K562 (cell line): ENCODE results near the gene PHLDB1. TPM values are rescaled to one million over a fixed set of nuclear protein-coding genes. Genes with fewer than 3 reads are reported as not detected.

ENCODE experiments used
- ATAC-seq: fragments of 200-7000 bp; cut with Tn5 transposase; 3 replicates; pipeline ENCODE4 v1.9.1; 2020; ENCODE audit warnings: moderate library complexity
- BruUV-seq: library from RNA; stranded (reverse); fragments of 400-500 nt; replicated peaks from 2 replicates; lab custom pipeline; 2021; lab: Mats Ljungman, UMichigan
- CTCF ChIA-PET: fragments of 300-600 bp; formaldehyde crosslinking; extraction: SDS; loops from one replicate; lab custom pipeline; 2021; ENCODE audit warnings: low intra/inter-chr PET ratio; lab: Yijun Ruan, JAX
- POLR2A ChIA-PET: fragments of 300-600, 350-650 bp; sonication (Branson Sonifier 250); formaldehyde crosslinking; extraction: SDS; loops from one replicate; lab custom pipeline; 2021; ENCODE audit warnings: antibody characterized with exemption, inconsistent platforms; lab: Yijun Ruan, JAX
- DNase-seq, 4 experiments: peaks; one replicate each; pipeline versions ENCODE4 v3.0.0 to v3.0.0-alpha.2; 2011 to 2018; ENCODE audit warnings: low spot score in 3 of 4, mixed read lengths in 3 of 4; ENCODE audit errors: extremely low read depth in 1 of 4
- FAIRE-seq: peaks from 2 replicates; lab custom pipeline; 2011; peaks lifted over from hg19 to GRCh38; lab: Jason Lieb, UNC
- H2AFZ ChIP-seq: 2 replicates; pipeline ENCODE4 v1.6.0; 2011; ENCODE audit warnings: low read depth, low read length, control low read depth, inconsistent platforms
- H3K27ac ChIP-seq: fragments of 200-600 bp; 3 replicates; pipeline ENCODE4 v1.8.0; 2011; ENCODE audit warnings: low read depth, mild to moderate bottlenecking, control low read depth, inconsistent platforms, low read length, moderate library complexity, mixed read lengths; ENCODE audit errors: extremely low read depth
- H3K27me3 ChIP-seq, 2 experiments: fragments of 300-600 bp in 1 of 2; 2 replicates in 1 of 2; 3 replicates in 1 of 2; pipeline versions ENCODE4 v1.6.0 to v1.8.0; 2011; ENCODE audit warnings: inconsistent platforms in 2 of 2, low read length in 2 of 2, mild to moderate bottlenecking in 1 of 2, mixed read lengths in 1 of 2, moderate library complexity in 1 of 2; ENCODE audit not compliant: control insufficient read depth in 2 of 2, insufficient read depth in 2 of 2
- H3K36me3 ChIP-seq: fragments of 300-600 bp; 3 replicates; pipeline ENCODE4 v1.8.0; 2011; ENCODE audit warnings: mild to moderate bottlenecking, low read length, inconsistent platforms; ENCODE audit not compliant: control insufficient read depth, insufficient read depth
- H3K4me1 ChIP-seq, 2 experiments: fragments of 200-600 bp in 1 of 2; replicated peaks in 1 of 2; 2 replicates in 1 of 2; 3 replicates in 1 of 2; pipeline versions ENCODE4 v1.5.1 to v1.8.0; 2011; ENCODE audit warnings: inconsistent platforms in 2 of 2, low read length in 2 of 2, mild to moderate bottlenecking in 1 of 2, mixed read lengths in 1 of 2, moderate library complexity in 1 of 2; ENCODE audit not compliant: control insufficient read depth in 2 of 2, insufficient read depth in 2 of 2
- H3K4me2 ChIP-seq: 2 replicates; pipeline ENCODE4 v1.6.1; 2011; ENCODE audit warnings: low read length, control low read depth, inconsistent platforms, mixed read lengths; ENCODE audit not compliant: insufficient read depth
- H3K4me3 ChIP-seq: fragments of 200-600 bp; sonication (generic), shearing (Covaris generic); 2 replicates; pipeline ENCODE4 v1.5.1; 2016; ENCODE audit warnings: control low read depth, inconsistent platforms
- H3K79me2 ChIP-seq: fragments of 200-600 bp; 3 replicates; pipeline ENCODE4 v1.8.0; 2011; ENCODE audit warnings: low read length, inconsistent platforms; ENCODE audit not compliant: control insufficient read depth, insufficient read depth
- H3K9ac ChIP-seq, 2 experiments: 2 replicates each; pipeline versions ENCODE4 v1.6.0 to v1.6.1; 2011; ENCODE audit warnings: low read depth in 2 of 2, low read length in 2 of 2, control low read depth in 1 of 2, inconsistent platforms in 1 of 2, mild to moderate bottlenecking in 1 of 2, mixed read lengths in 1 of 2; ENCODE audit not compliant: insufficient read depth in 1 of 2
- H3K9me1 ChIP-seq: one replicate; pipeline ENCODE4 v1.6.0; 2011; ENCODE audit warnings: inconsistent platforms, mild to moderate bottlenecking, low read length, moderate library complexity; ENCODE audit not compliant: control insufficient read depth, insufficient read depth
- H3K9me3 ChIP-seq: replicated peaks from 2 replicates; pipeline ENCODE4 v1.5.1; 2011; ENCODE audit warnings: low read depth, low read length, inconsistent platforms; ENCODE audit not compliant: control insufficient read depth, insufficient read depth
- H4K20me1 ChIP-seq: replicated peaks from 2 replicates; pipeline ENCODE4 v1.6.1; 2011; ENCODE audit warnings: low read length, inconsistent platforms, mixed read lengths; ENCODE audit not compliant: control insufficient read depth, insufficient read depth
- ARID2 ChIP-seq: fragments of 450-650 bp; IDR thresholded peaks from 2 replicates; pipeline ENCODE4 v1.6.1; 2017; ENCODE audit warnings: antibody characterized with exemption, mild to moderate bottlenecking
- CREB1 ChIP-seq, 2 experiments: sonication (generic) in 1 of 2; formaldehyde crosslinking in 1 of 2; IDR thresholded peaks; 2 replicates each; pipeline versions ENCODE4 v1.6.1 to v1.8.0; 2012 to 2022; ENCODE audit warnings: inconsistent platforms in 1 of 2, mild to moderate bottlenecking in 1 of 2, missing genetic modification reagents in 1 of 2, moderate library complexity in 1 of 2
- EP300 ChIP-seq: IDR thresholded peaks from 2 replicates; pipeline ENCODE4 v1.6.1; 2012; ENCODE audit warnings: low read length, improper control_type of control experiment
- FOXK1 ChIP-seq: sonication (generic); formaldehyde crosslinking; IDR thresholded peaks from 2 replicates; pipeline ENCODE4 v1.8.0; 2022; ENCODE audit warnings: missing genetic modification reagents, mild to moderate bottlenecking, borderline replicate concordance
- NFIC ChIP-seq: fragments of 450-650 bp; IDR thresholded peaks from 2 replicates; pipeline ENCODE4 v1.6.1; 2017; ENCODE audit warnings: mild to moderate bottlenecking, inconsistent platforms
- PHTF2 ChIP-seq: fragments of 250-450 bp; sonication (Bioruptor Pico); IDR thresholded peaks from 2 replicates; pipeline ENCODE4 v1.5.0; 2021; ENCODE audit warnings: mild to moderate bottlenecking
- POLR2AphosphoS2 ChIP-seq: IDR thresholded peaks from 2 replicates; pipeline ENCODE4 v1.6.1; 2012; ENCODE audit warnings: low read length, improper control_type of control experiment
- POLR3A ChIP-seq: IDR thresholded peaks from 2 replicates; pipeline ENCODE4 v1.6.1; 2011; ENCODE audit warnings: borderline replicate concordance, mild to moderate bottlenecking, moderate library complexity; ENCODE audit not compliant: insufficient read length, insufficient read depth; ENCODE audit errors: extremely low read depth
- RBBP5 ChIP-seq: fragments of 200-600 bp; sonication (generic); IDR thresholded peaks from 2 replicates; pipeline ENCODE4 v1.6.1; 2012; ENCODE audit warnings: borderline replicate concordance, mild to moderate bottlenecking, low read length, control low read depth, inconsistent platforms; ENCODE audit not compliant: insufficient read depth, poor library complexity, severe bottlenecking
- RBM17 ChIP-seq: fragments of 200-400 bp; formaldehyde crosslinking; IDR thresholded peaks from 2 replicates; pipeline ENCODE4 v1.6.1; 2017; ENCODE audit warnings: low read depth, mild to moderate bottlenecking, low read length, borderline replicate concordance
- U2AF2 ChIP-seq: fragments of 200-400 bp; formaldehyde crosslinking; optimal IDR thresholded peaks from 2 replicates; pipeline ENCODE3; 2017; ENCODE audit warnings: low read depth, mild to moderate bottlenecking, low read length
- ZFX ChIP-seq: sonication (generic); formaldehyde crosslinking; IDR thresholded peaks from 2 replicates; pipeline ENCODE4 v1.8.0; 2022; ENCODE audit warnings: mild to moderate bottlenecking, missing genetic modification reagents, moderate library complexity
- ZNF12 ChIP-seq: sonication (generic); formaldehyde crosslinking; IDR thresholded peaks from 2 replicates; pipeline ENCODE4 v1.4.0; 2020; ENCODE audit warnings: mild to moderate bottlenecking, missing genetic modification reagents
- ZNF134 ChIP-seq: fragments of 250-450 bp; sonication (Bioruptor Pico); conservative IDR thresholded peaks from 2 replicates; pipeline ENCODE4 v1.4.0; 2020
- WGBS: fragments of 100-300 bp; shearing (Covaris generic); methylation state at CpG from one replicate; pipeline ENCODE4 v1.1.6; 2016; ENCODE audit warnings: low coverage, mixed read lengths; ENCODE audit not compliant: insufficient coverage; ENCODE audit errors: missing lambda C conversion rate; 5-methylcytosine and 5-hydroxymethylcytosine counted together
- in situ Hi-C: fragments of 300-500 bp; cut with MboI; formaldehyde crosslinking; loops from 4 replicates; pipeline ENCODE4 v1.15.0; 2018; ENCODE audit warnings: inconsistent platforms, mixed read lengths
- intact Hi-C: fragments of 100-400 bp; cut with micrococcal nuclease; formaldehyde crosslinking; loops from 2 replicates; pipeline ENCODE4 v1.14.2; 2022
- polyA plus RNA-seq, 8 experiments: library from polyadenylated mRNA; depleted of rRNA in 4 of 8; stranded (reverse) in 5 of 8; unstranded in 3 of 8; fragments of >200 nt; fragmentation: Nextera tagmentation in 2 of 8; fragmentation: Illumina TruSeq in 1 of 8; extraction: Ambion mirVana in 2 of 8; extraction: Trizol in 1 of 8; gene quantifications; 2 replicates each; pipeline versions ENCODE4 v1.2.1 to v1.2.3, GENCODE V29; 2011 to 2014; ENCODE audit warnings: inconsistent platforms in 1 of 8, missing spikeins in 1 of 8
- total RNA-seq, 7 experiments: library from RNA; depleted of rRNA in 6 of 7; stranded (reverse); fragments of >200 nt in 6 of 7; fragmentation: Illumina TruSeq in 2 of 7; extraction: Trizol in 2 of 7; gene quantifications; 2 replicates each; pipeline versions ENCODE4 v1.2.1 to v1.2.3, GENCODE V29; 2011 to 2021; ENCODE audit warnings: low replicate concordance in 1 of 7
- TF ChIP-seq, protein P1 (sequence below): fragments of 450-650 bp; formaldehyde crosslinking; IDR thresholded peaks from 2 replicates; pipeline ENCODE4 v1.4.0; 2022; ENCODE audit warnings: missing genetic modification characterization
- TF ChIP-seq, protein P2 (sequence below): sonication (generic); formaldehyde crosslinking; IDR thresholded peaks from 2 replicates; pipeline ENCODE4 v1.8.0; 2022; ENCODE audit warnings: missing genetic modification reagents, mild to moderate bottlenecking, moderate library complexity, borderline replicate concordance
- TF ChIP-seq, protein P3 (sequence below), 2 experiments: fragments of 150-350 bp in 1 of 2; IDR thresholded peaks; 2 replicates each; pipeline ENCODE4 v1.6.1; 2012 to 2016; ENCODE audit warnings: low read depth in 2 of 2, low read length in 2 of 2, mild to moderate bottlenecking in 1 of 2, moderate library complexity in 1 of 2

The PHLDB1 gene
- total and polyA plus RNA-seq, 9 of the 15 experiments (the other 6 are each of a cell fraction or from before 2014, with no cell fraction given): 2.0 to 28.7 (median 16.2) TPM

GRCh38 chr11:118703563-118704106 lies 96.2 kb downstream of the PHLDB1 start:
- H2AFZ ChIP-seq: peak overlapping the region; percentile 47
- H3K9me3 ChIP-seq: no peaks in the 10 kb centered on the region
- DNase-seq: peak in 2 of 4 experiments; percentile 8 to 53
- FAIRE-seq: no peak
- no peaks in the 10 kb centered on the region for H3K27me3 ChIP-seq
- peak; percentile 54; the same call in 2 of the 3 replicates for ATAC-seq
- ChIA-PET CTCF (no interaction called here), POLR2A (interaction anchor here (0.6 to 1.1 kb wide), 4 partner anchors 10 to 166 kb away, joined by 3 to 4 read pairs (median 3); no protein-coding TSS in a partner anchor)
- no peak overlapping the region for H3K27ac ChIP-seq
- BruUV-seq: no TSS peak
- H3K9me1 ChIP-seq: no peaks in the 10 kb centered on the region
- no peaks in the 10 kb centered on the region for H4K20me1 ChIP-seq
- WGBS: 71% methylated on average over 5 of the region's 5 CpGs
- intact Hi-C loops: no loop called here
- no peaks in the 10 kb centered on the region for H3K79me2 ChIP-seq
- no peak overlapping the region for H3K4me2 ChIP-seq
- H3K9ac ChIP-seq: no peak overlapping the region
- peaks cover 6 to 8% of the 10 kb centered on the region in 2 experiments; a peak in 3 of 5 replicates for H3K4me1 ChIP-seq
- H3K4me3 ChIP-seq: no peak overlapping the region
- in situ Hi-C loops: no loop called here
- H3K36me3 ChIP-seq: no peaks in the 10 kb centered on the region
- TF ChIP-seq ZNF12 (no peak), EP300 (no peak), RBM17 (no peak), ZNF134 (CRISPR knock-in tag) (peak; percentile 69), RBBP5 (no peak), ARID2 (no peak), PHTF2 (no peak), POLR3A (no peak), NFIC (peak; percentile 79), CREB1 (IDR thresholded peaks at IDR 0.05) (no peak), CREB1 (CRISPR knock-in tag; IDR thresholded peaks at IDR 0.05) (no peak), ZFX (CRISPR knock-in tag) (peak; percentile 39; the same call in 1 of the 2 replicates), POLR2AphosphoS2 (no peak), U2AF2 (no peak), FOXK1 (CRISPR knock-in tag) (no peak)
- TF ChIP-seq, protein P1, sequence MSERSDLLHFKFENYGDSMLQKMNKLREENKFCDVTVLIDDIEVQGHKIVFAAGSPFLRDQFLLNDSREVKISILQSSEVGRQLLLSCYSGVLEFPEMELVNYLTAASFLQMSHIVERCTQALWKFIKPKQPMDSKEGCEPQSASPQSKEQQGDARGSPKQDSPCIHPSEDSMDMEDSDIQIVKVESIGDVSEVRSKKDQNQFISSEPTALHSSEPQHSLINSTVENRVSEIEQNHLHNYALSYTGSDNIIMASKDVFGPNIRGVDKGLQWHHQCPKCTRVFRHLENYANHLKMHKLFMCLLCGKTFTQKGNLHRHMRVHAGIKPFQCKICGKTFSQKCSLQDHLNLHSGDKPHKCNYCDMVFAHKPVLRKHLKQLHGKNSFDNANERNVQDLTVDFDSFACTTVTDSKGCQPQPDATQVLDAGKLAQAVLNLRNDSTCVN (CRISPR knock-in tag): no peak
- TF ChIP-seq, protein P2, sequence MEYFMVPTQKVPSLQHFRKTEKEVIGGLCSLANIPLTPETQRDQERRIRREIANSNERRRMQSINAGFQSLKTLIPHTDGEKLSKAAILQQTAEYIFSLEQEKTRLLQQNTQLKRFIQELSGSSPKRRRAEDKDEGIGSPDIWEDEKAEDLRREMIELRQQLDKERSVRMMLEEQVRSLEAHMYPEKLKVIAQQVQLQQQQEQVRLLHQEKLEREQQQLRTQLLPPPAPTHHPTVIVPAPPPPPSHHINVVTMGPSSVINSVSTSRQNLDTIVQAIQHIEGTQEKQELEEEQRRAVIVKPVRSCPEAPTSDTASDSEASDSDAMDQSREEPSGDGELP: no peak
- TF ChIP-seq, protein P3, sequence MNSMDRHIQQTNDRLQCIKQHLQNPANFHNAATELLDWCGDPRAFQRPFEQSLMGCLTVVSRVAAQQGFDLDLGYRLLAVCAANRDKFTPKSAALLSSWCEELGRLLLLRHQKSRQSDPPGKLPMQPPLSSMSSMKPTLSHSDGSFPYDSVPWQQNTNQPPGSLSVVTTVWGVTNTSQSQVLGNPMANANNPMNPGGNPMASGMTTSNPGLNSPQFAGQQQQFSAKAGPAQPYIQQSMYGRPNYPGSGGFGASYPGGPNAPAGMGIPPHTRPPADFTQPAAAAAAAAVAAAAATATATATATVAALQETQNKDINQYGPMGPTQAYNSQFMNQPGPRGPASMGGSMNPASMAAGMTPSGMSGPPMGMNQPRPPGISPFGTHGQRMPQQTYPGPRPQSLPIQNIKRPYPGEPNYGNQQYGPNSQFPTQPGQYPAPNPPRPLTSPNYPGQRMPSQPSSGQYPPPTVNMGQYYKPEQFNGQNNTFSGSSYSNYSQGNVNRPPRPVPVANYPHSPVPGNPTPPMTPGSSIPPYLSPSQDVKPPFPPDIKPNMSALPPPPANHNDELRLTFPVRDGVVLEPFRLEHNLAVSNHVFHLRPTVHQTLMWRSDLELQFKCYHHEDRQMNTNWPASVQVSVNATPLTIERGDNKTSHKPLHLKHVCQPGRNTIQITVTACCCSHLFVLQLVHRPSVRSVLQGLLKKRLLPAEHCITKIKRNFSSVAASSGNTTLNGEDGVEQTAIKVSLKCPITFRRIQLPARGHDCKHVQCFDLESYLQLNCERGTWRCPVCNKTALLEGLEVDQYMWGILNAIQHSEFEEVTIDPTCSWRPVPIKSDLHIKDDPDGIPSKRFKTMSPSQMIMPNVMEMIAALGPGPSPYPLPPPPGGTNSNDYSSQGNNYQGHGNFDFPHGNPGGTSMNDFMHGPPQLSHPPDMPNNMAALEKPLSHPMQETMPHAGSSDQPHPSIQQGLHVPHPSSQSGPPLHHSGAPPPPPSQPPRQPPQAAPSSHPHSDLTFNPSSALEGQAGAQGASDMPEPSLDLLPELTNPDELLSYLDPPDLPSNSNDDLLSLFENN (IDR thresholded peaks at IDR 0.05; ENCODE audit: low read depth in 2 of 2, low read length in 2 of 2): no peak
